Liver (tissue), 9 donors: Measurements from ENCODE around the gene PHF23. TPM values are rescaled to one million over a fixed set of nuclear protein-coding genes. Genes with fewer than 3 reads are reported as not detected.

Experiments used
- DNase-seq: peaks from one replicate; pipeline ENCODE4 v3.0.0-alpha.2; 2017; ENCODE audit warnings: low spot score
- H3K27ac ChIP-seq, 2 donors: one replicate each; pipeline ENCODE4 v1.7.0; 2013; ENCODE audit warnings: inconsistent platforms in 2 of 2, low read length in 2 of 2, control low read depth in 1 of 2, low read depth in 1 of 2, mild to moderate bottlenecking in 1 of 2
- H3K27me3 ChIP-seq, 4 donors: one replicate each; pipeline versions ENCODE4 v1.6.1 to v1.7.0; 2013; ENCODE audit warnings: low read length in 3 of 4, inconsistent platforms in 1 of 4, mild to moderate bottlenecking in 1 of 4, moderate library complexity in 1 of 4; ENCODE audit not compliant: control insufficient read depth in 4 of 4, insufficient read depth in 4 of 4
- H3K36me3 ChIP-seq, 4 donors: one replicate each; pipeline versions ENCODE4 v1.6.1 to v1.7.0; 2013; ENCODE audit warnings: low read length in 3 of 4, mild to moderate bottlenecking in 3 of 4, low read depth in 1 of 4, moderate library complexity in 1 of 4; ENCODE audit not compliant: control insufficient read depth in 4 of 4, insufficient read depth in 3 of 4
- H3K4me1 ChIP-seq, 4 donors: one replicate each; pipeline versions ENCODE4 v1.6.1 to v1.7.0; 2013; ENCODE audit warnings: low read length in 3 of 4, mild to moderate bottlenecking in 3 of 4, moderate library complexity in 1 of 4; ENCODE audit not compliant: control insufficient read depth in 4 of 4, insufficient read depth in 4 of 4
- H3K4me3 ChIP-seq, 3 donors: one replicate each; pipeline versions ENCODE4 v1.6.1 to v1.7.0; 2013; ENCODE audit warnings: low read length in 3 of 3, control low read depth in 1 of 3, low read depth in 1 of 3, mild to moderate bottlenecking in 1 of 3
- H3K9ac ChIP-seq, 2 donors: one replicate each; pipeline ENCODE4 v1.7.0; 2013; ENCODE audit warnings: low read length in 2 of 2, mild to moderate bottlenecking in 2 of 2, moderate library complexity in 2 of 2, control low read depth in 1 of 2, low read depth in 1 of 2
- H3K9me3 ChIP-seq, 4 donors: one replicate each; pipeline versions ENCODE4 v1.6.1 to v1.7.0; 2013; ENCODE audit warnings: low read length in 3 of 4; ENCODE audit not compliant: control insufficient read depth in 4 of 4
- CTCF ChIP-seq: fragments of 150-350 bp; IDR thresholded peaks from 2 replicates; pipeline ENCODE4 v1.5.1; 2017; ENCODE audit warnings: improper control_type of control experiment, low read depth, low read length; ENCODE audit not compliant: missing input control
- EGR1 ChIP-seq, 2 donors: IDR thresholded peaks; 2 replicates each; pipeline ENCODE4 v1.6.1; 2016 to 2018; ENCODE audit warnings: antibody characterized with exemption in 2 of 2, low read depth in 2 of 2
- FOXA1 ChIP-seq: IDR thresholded peaks from 2 replicates; pipeline ENCODE4 v1.6.1; 2016; ENCODE audit warnings: antibody characterized with exemption
- FOXA2 ChIP-seq: IDR thresholded peaks from 2 replicates; pipeline ENCODE4 v1.6.1; 2016; ENCODE audit warnings: antibody characterized with exemption
- GABPA ChIP-seq, 2 donors: IDR thresholded peaks in 1 of 2; conservative IDR thresholded peaks in 1 of 2; 2 replicates each; pipeline ENCODE4 v1.6.1; 2016; ENCODE audit warnings: antibody characterized with exemption in 2 of 2, mild to moderate bottlenecking in 1 of 2, moderate library complexity in 1 of 2
- HNF4A ChIP-seq, 2 donors: conservative IDR thresholded peaks; 2 replicates each; pipeline ENCODE4 v1.6.1; 2016; ENCODE audit warnings: antibody characterized with exemption in 2 of 2, mild to moderate bottlenecking in 2 of 2
- HNF4G ChIP-seq: IDR thresholded peaks from 2 replicates; pipeline ENCODE4 v1.6.1; 2016; ENCODE audit warnings: antibody characterized with exemption
- JUND ChIP-seq, 2 donors: IDR thresholded peaks; 2 replicates each; pipeline ENCODE4 v1.6.1; 2016; ENCODE audit warnings: antibody characterized with exemption in 2 of 2
- NR2F2 ChIP-seq: IDR thresholded peaks from 2 replicates; pipeline ENCODE4 v1.6.1; 2016; ENCODE audit warnings: antibody characterized with exemption
- RAD21 ChIP-seq, 2 donors: IDR thresholded peaks; 2 replicates each; pipeline ENCODE4 v1.6.1; 2016; ENCODE audit warnings: antibody characterized with exemption in 2 of 2, mild to moderate bottlenecking in 2 of 2
- RXRA ChIP-seq, 2 donors: IDR thresholded peaks; 2 replicates each; pipeline ENCODE4 v1.6.1; 2017 to 2018; ENCODE audit warnings: antibody characterized with exemption in 2 of 2, mild to moderate bottlenecking in 1 of 2
- SP1 ChIP-seq: IDR thresholded peaks from 2 replicates; pipeline ENCODE4 v1.6.1; 2018; ENCODE audit warnings: antibody characterized with exemption, mild to moderate bottlenecking
- TAF1 ChIP-seq: conservative IDR thresholded peaks from 2 replicates; pipeline ENCODE4 v1.6.1; 2016; ENCODE audit warnings: antibody characterized with exemption, mild to moderate bottlenecking
- YY1 ChIP-seq: IDR thresholded peaks from 2 replicates; pipeline ENCODE4 v1.6.1; 2016; ENCODE audit warnings: antibody characterized with exemption, mild to moderate bottlenecking
- WGBS: extraction: QIAGEN DNeasy Blood & Tissue Kit; methylation state at CpG from one replicate; pipeline ENCODE4 v1.1.7; 2013; 5-methylcytosine and 5-hydroxymethylcytosine counted together
- polyA plus RNA-seq, 2 donors: library from polyadenylated mRNA; stranded (reverse) in 1 of 2; unstranded in 1 of 2; fragments of 200-250 nt in 1 of 2; fragments of >200 nt in 1 of 2; fragmentation: Nextera tagmentation in 1 of 2; extraction: Ambion mirVana in 1 of 2; gene quantifications; one replicate each; pipeline versions ENCODE4 v1.2.1 to v1.2.3, GENCODE V29; 2013 to 2015
- total RNA-seq, 2 donors: library from RNA; depleted of rRNA; stranded (reverse); fragments of >200 nt; gene quantifications; one replicate each; pipeline ENCODE4 v1.2.3, GENCODE V29; 2014
- TF ChIP-seq, protein P1 (sequence below): IDR thresholded peaks from 2 replicates; pipeline ENCODE4 v1.6.1; 2016; ENCODE audit warnings: antibody characterized with exemption, mild to moderate bottlenecking
- TF ChIP-seq, protein P2 (sequence below): IDR thresholded peaks from 2 replicates; pipeline ENCODE4 v1.6.1; 2016; ENCODE audit warnings: antibody characterized with exemption
- donor health status: healthy.
- donor health status: healthy.
- donor health status: healthy.
- donor health status: healthy.
- donor health status: healthy.

PHF23 gene
- total and polyA plus RNA-seq, 4 donors, result 14.0 to 18.3 (median 15.2) TPM

DNA sequence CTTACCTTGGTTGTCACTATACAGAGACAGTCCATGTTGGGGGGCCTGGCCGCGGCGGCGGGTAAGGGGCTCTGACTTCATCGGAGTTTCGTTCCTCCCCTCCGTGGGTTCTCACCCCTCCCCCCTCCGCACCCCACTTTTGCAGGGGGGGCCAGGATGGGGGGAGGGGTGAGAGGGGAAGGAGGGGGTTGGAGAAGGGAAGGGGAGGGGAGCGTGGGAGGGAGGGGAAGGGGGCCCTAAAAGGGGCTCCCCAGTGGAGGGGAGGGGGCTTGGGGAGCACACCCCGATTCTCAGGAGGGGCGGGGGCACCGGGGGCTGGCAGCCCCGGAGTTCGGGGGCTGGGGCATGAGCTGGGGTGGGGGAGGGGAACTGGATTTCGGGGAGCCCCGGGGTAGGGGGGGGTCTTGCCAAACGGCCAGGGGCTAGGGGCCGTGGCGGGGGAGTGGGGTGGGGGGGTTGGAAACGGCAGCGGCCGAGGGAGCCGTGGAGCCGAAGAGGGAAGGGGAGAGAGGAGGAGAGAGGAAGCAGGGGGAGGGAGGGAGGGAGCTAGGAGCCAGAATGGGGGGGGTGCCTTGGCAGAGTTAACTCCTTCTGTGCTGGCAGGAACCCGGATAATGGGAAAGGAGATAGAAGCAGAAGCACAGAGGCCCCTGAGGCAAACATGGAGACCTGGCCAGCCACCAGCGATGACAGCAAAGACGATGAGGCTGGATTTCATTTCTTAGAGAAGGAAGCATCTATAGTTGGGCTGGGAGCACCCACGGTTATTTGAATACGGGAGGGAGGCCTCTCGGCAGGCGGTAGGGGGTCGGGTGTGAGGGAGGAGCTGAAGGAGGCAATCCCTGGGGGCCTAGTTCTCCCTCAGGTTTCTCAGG, 21.9 kb downstream of the PHF23 start:
- Histone ChIP-seq H3K9ac (no peak overlapping the region), H3K27me3 (no peaks in the 10 kb centered on the region), H3K36me3 (peaks cover 0 to 15% (median 7%) of the 10 kb centered on the region in 4 donors), H3K4me1 (peaks cover 14 to 51% (median 41%) of the 10 kb centered on the region in 4 donors), H3K9me3 (no peaks in the 10 kb centered on the region), H3K4me3 (peak overlapping the region in 1 of 3 donors; percentile 33), H3K27ac (no peak overlapping the region)
- DNase-seq, result no peak
- 18% methylated on average over 32 of the region's 32 CpGs for WGBS
- TF ChIP-seq NR2F2 (no peak), JUND (IDR thresholded peaks at IDR 0.05) (no peak), EGR1 (IDR thresholded peaks at IDR 0.05; ENCODE audit: low read depth in 2 of 2) (no peak), HNF4A (conservative IDR thresholded peaks at IDR 0.05) (no peak), FOXA1 (no peak), RXRA (IDR thresholded peaks at IDR 0.05) (no peak), RAD21 (IDR thresholded peaks at IDR 0.05) (no peak), SP1 (no peak), TAF1 (no peak), GABPA (IDR thresholded peaks at IDR 0.05 in 1 of 2, conservative IDR thresholded peaks at IDR 0.05 in 1 of 2) (no peak), FOXA2 (no peak), HNF4G (no peak), CTCF (no peak)
- TF ChIP-seq, protein P1, sequence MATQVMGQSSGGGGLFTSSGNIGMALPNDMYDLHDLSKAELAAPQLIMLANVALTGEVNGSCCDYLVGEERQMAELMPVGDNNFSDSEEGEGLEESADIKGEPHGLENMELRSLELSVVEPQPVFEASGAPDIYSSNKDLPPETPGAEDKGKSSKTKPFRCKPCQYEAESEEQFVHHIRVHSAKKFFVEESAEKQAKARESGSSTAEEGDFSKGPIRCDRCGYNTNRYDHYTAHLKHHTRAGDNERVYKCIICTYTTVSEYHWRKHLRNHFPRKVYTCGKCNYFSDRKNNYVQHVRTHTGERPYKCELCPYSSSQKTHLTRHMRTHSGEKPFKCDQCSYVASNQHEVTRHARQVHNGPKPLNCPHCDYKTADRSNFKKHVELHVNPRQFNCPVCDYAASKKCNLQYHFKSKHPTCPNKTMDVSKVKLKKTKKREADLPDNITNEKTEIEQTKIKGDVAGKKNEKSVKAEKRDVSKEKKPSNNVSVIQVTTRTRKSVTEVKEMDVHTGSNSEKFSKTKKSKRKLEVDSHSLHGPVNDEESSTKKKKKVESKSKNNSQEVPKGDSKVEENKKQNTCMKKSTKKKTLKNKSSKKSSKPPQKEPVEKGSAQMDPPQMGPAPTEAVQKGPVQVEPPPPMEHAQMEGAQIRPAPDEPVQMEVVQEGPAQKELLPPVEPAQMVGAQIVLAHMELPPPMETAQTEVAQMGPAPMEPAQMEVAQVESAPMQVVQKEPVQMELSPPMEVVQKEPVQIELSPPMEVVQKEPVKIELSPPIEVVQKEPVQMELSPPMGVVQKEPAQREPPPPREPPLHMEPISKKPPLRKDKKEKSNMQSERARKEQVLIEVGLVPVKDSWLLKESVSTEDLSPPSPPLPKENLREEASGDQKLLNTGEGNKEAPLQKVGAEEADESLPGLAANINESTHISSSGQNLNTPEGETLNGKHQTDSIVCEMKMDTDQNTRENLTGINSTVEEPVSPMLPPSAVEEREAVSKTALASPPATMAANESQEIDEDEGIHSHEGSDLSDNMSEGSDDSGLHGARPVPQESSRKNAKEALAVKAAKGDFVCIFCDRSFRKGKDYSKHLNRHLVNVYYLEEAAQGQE, result no peak
- TF ChIP-seq, protein P2, sequence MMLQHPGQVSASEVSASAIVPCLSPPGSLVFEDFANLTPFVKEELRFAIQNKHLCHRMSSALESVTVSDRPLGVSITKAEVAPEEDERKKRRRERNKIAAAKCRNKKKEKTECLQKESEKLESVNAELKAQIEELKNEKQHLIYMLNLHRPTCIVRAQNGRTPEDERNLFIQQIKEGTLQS, result no peak

- peaks cover 0 to 6% (median 2%) of the 10 kb centered on the region in 4 donors for H3K36me3 ChIP-seq
- H3K27ac ChIP-seq, result no peak overlapping the region
- no peak for DNase-seq
- H3K9ac ChIP-seq, result no peak overlapping the region
- H3K4me3 ChIP-seq, result peak overlapping the region in 1 of 3 donors; percentile 33
- H3K4me1 ChIP-seq, result peaks cover 11 to 42% (median 32%) of the 10 kb centered on the region in 4 donors
- WGBS, result 40% methylated on average over 7 of the region's 7 CpGs
- no peaks in the 10 kb centered on the region for H3K9me3 ChIP-seq
- H3K27me3 ChIP-seq, result no peaks in the 10 kb centered on the region
- TF ChIP-seq RXRA (IDR thresholded peaks at IDR 0.05) (no peak), NR2F2 (no peak), HNF4A (conservative IDR thresholded peaks at IDR 0.05) (no peak), SP1 (no peak), CTCF (no peak), TAF1 (no peak), FOXA1 (no peak), GABPA (IDR thresholded peaks at IDR 0.05 in 1 of 2, conservative IDR thresholded peaks at IDR 0.05 in 1 of 2) (no peak), YY1 (no peak), FOXA2 (no peak)
- TF ChIP-seq, protein P2, result no peak
- TF ChIP-seq, protein P1, result no peak
Measured at GRCh38 chr17:7216242-7217112, 22.8 kb downstream of the PHF23 start.
